H7 (cell line): Measurements from ENCODE around the gene CPD. TPM values are rescaled to one million over a fixed set of nuclear protein-coding genes. Genes with fewer than 3 reads are reported as not detected.
"Not testable (repeated sequence)": the region's sequence is repeated elsewhere in the genome, so short reads cannot be mapped to it uniquely, and the experiment has no call there.

Source experiments
- DNase-seq: peaks from one replicate; pipeline ENCODE4 v3.0.0; 2012
- H3K27me3 ChIP-seq: 2 replicates; pipeline ENCODE4 v1.6.0; 2011; ENCODE audit warnings: mild to moderate bottlenecking, low read length; ENCODE audit not compliant: control insufficient read depth, insufficient read depth
- H3K36me3 ChIP-seq: replicated peaks from 2 replicates; pipeline ENCODE4 v1.5.1; 2011; ENCODE audit warnings: low read length; ENCODE audit not compliant: control insufficient read depth, insufficient read depth
- H3K4me3 ChIP-seq: 2 replicates; pipeline ENCODE4 v1.5.1; 2011; ENCODE audit warnings: low read depth, mild to moderate bottlenecking, control low read depth, low read length, moderate library complexity; ENCODE audit not compliant: insufficient read depth
- total RNA-seq: library from RNA; depleted of rRNA; stranded (reverse); fragments of >200 nt; shearing (Covaris generic); gene quantifications from 2 replicates; pipeline ENCODE4 v1.2.3, GENCODE V29; 2014

Gene CPD
- total RNA-seq, 1 experiment from 2014 or later = 25.9 TPM

GRCh38 chr17:30458371-30458770 is 79.6 kb downstream of the CPD start:
- Histone ChIP-seq H3K27me3 (no peaks in the 10 kb centered on the region), H3K4me3 (no peak overlapping the region), H3K36me3 (peaks cover 6% of the 10 kb centered on the region)
- no peak for DNase-seq

- not testable (repeated sequence) for H3K36me3 ChIP-seq, DNase-seq, H3K4me3 ChIP-seq, H3K27me3 ChIP-seq
Observed at GRCh38 chr17:30458797-30459413, 80.2 kb downstream of the CPD start.

GRCh38 chr17:30468465-30468864 is 89.7 kb downstream of the CPD start:
- Histone ChIP-seq H3K4me3 (no peak overlapping the region), H3K27me3 (no peaks in the 10 kb centered on the region; the same call in 1 of the 2 replicates), H3K36me3 (no peaks in the 10 kb centered on the region)
- DNase-seq = no peak

GRCh38 chr17:30472238-30472890 is 93.6 kb downstream of the CPD start:
- H3K4me3 ChIP-seq = no peak overlapping the region
- H3K36me3 ChIP-seq = no peaks in the 10 kb centered on the region
- no peaks in the 10 kb centered on the region; the same call in 1 of the 2 replicates for H3K27me3 ChIP-seq
- no peak for DNase-seq

GRCh38 chr17:30475206-30475605 is 96.5 kb downstream of the CPD start:
- no peak for DNase-seq
- H3K4me3 ChIP-seq = no peak overlapping the region
- H3K36me3 ChIP-seq = no peaks in the 10 kb centered on the region
- no peaks in the 10 kb centered on the region; the same call in 1 of the 2 replicates for H3K27me3 ChIP-seq

- no peak for DNase-seq
- peaks cover 4% of the 10 kb centered on the region for H3K36me3 ChIP-seq
- peak overlapping the region; percentile 23 for H3K4me3 ChIP-seq
- H3K27me3 ChIP-seq = no peaks in the 10 kb centered on the region
Observed at GRCh38 chr17:30476726-30477082, 98.0 kb downstream of the CPD start.

GRCh38 chr17:30477083-30477773 is 98.5 kb downstream of the CPD start, which contains the start of gene GOSR1:
Gene GOSR1 (plus strand): TSS chr17:30477408. CDS start chr17:30477434, 26 bp downstream.
- H3K27me3 ChIP-seq = no peaks in the 10 kb centered on the region
- peak; percentile 89 for DNase-seq
- H3K36me3 ChIP-seq = peaks cover 4% of the 10 kb centered on the region
- H3K4me3 ChIP-seq = peak within 1 kb of the TSS; percentile 91

- Histone ChIP-seq H3K27me3 (no peaks in the 10 kb centered on the region), H3K36me3 (peaks cover 4% of the 10 kb centered on the region), H3K4me3 (peak overlapping the region; percentile 91)
- no peak for DNase-seq
Observed at GRCh38 chr17:30477774-30478115, 99.0 kb downstream of the CPD start.

- Histone ChIP-seq H3K27me3 (no peaks in the 10 kb centered on the region), H3K36me3 (peaks cover 12% of the 10 kb centered on the region), H3K4me3 (no peak overlapping the region)
- no peak for DNase-seq
Observed at GRCh38 chr17:30482555-30482954, 103.8 kb downstream of the CPD start.

- Histone ChIP-seq H3K27me3 (no peaks in the 10 kb centered on the region), H3K4me3 (no peak overlapping the region), H3K36me3 (peaks cover 14% of the 10 kb centered on the region)
- DNase-seq = no peak
Observed at GRCh38 chr17:30483159-30483558, 104.4 kb downstream of the CPD start.

GRCh38 chr17:30493780-30494179 is 115.1 kb downstream of the CPD start:
- H3K27me3 ChIP-seq = no peaks in the 10 kb centered on the region
- peaks cover 17% of the 10 kb centered on the region for H3K36me3 ChIP-seq
- no peak for DNase-seq
- H3K4me3 ChIP-seq = no peak overlapping the region

GRCh38 chr17:30495586-30495985 is 116.9 kb downstream of the CPD start:
- H3K36me3 ChIP-seq = peaks cover 14% of the 10 kb centered on the region

GRCh38 chr17:30503558-30503957 is 124.8 kb downstream of the CPD start:
- Histone ChIP-seq H3K4me3 (no peak overlapping the region), H3K36me3 (peaks cover 1% of the 10 kb centered on the region; the same call in 1 of the 2 replicates), H3K27me3 (no peaks in the 10 kb centered on the region)
- DNase-seq = no peak

More at GRCh38 chr17:30495586-30495985, 116.9 kb downstream of the CPD start:
- no peaks in the 10 kb centered on the region for H3K27me3 ChIP-seq
- DNase-seq = no peak
- H3K4me3 ChIP-seq = no peak overlapping the region

GRCh38 chr17:30505868-30506417 is 127.2 kb downstream of the CPD start:
- DNase-seq = no peak
- H3K27me3 ChIP-seq = no peaks in the 10 kb centered on the region
- H3K4me3 ChIP-seq = no peak overlapping the region
- H3K36me3 ChIP-seq = peaks cover 1% of the 10 kb centered on the region; the same call in 1 of the 2 replicates

GRCh38 chr17:30506481-30506880 is 127.8 kb downstream of the CPD start:
- Histone ChIP-seq H3K4me3 (no peak overlapping the region), H3K36me3 (no peaks in the 10 kb centered on the region; the same call in 1 of the 2 replicates), H3K27me3 (no peaks in the 10 kb centered on the region)
- DNase-seq = no peak
